ENCODE measurements around the gene CDC42EP4. TPM values are rescaled to one million over a fixed set of nuclear protein-coding genes. Genes with fewer than 3 reads are reported as not detected.

CDC42EP4 gene
- total RNA-seq, 1 donor from 2014 or later = 34.0 TPM

DNA sequence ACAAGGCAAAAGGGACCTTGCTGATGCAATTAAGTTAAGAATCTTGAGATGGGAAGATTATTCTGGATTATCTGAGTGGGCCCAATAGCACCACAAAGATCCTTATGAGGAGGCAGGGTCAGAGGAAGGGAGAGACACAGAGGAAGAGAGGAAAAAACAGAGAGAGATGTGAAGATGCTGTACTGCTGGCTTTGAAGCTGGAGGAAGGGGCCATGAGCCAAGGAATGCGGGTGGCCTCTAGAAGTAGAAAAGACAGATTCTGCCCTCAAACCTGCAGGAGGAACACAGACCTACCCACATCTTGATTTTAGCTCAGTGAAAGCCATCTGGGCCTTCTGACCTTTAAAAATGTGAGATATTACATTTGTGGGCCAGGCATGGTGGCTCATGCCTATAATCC lies 42.0 kb downstream of the CDC42EP4 start:
- TF ChIP-seq, protein P1, sequence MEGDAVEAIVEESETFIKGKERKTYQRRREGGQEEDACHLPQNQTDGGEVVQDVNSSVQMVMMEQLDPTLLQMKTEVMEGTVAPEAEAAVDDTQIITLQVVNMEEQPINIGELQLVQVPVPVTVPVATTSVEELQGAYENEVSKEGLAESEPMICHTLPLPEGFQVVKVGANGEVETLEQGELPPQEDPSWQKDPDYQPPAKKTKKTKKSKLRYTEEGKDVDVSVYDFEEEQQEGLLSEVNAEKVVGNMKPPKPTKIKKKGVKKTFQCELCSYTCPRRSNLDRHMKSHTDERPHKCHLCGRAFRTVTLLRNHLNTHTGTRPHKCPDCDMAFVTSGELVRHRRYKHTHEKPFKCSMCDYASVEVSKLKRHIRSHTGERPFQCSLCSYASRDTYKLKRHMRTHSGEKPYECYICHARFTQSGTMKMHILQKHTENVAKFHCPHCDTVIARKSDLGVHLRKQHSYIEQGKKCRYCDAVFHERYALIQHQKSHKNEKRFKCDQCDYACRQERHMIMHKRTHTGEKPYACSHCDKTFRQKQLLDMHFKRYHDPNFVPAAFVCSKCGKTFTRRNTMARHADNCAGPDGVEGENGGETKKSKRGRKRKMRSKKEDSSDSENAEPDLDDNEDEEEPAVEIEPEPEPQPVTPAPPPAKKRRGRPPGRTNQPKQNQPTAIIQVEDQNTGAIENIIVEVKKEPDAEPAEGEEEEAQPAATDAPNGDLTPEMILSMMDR (IDR thresholded peaks at IDR 0.05; ENCODE audit: borderline replicate concordance) = no peak
- H3K36me3 ChIP-seq = no peaks in the 10 kb centered on the region
- H3K9me3 ChIP-seq (replicated peaks) = no peaks in the 10 kb centered on the region
- intact Hi-C loops (cut with micrococcal nuclease) = no loop called here
- DNase-seq = no peak
- no peaks in the 10 kb centered on the region for H3K27me3 ChIP-seq (ENCODE audit: low read depth)
- no peak overlapping the region for H3K4me3 ChIP-seq
- no peak overlapping the region for H3K27ac ChIP-seq (replicated peaks)
- no peaks in the 10 kb centered on the region for H3K4me1 ChIP-seq

DNA sequence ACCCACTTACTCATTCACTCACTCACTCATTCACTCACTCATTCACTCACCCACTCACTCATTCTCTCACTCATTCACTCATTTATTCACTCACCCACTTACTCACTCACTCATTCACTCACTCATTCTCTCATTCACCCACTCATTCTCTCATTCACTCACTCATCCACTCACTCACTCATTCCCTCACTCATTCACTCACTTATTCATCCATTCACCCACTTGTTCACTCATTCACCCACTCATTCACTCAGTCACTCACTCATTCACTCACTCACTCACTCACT lies 42.5 kb downstream of the CDC42EP4 start:
- Histone ChIP-seq H3K27ac (replicated peaks) (no peak overlapping the region), H3K27me3 (ENCODE audit: low read depth) (no peaks in the 10 kb centered on the region), H3K4me1 (no peaks in the 10 kb centered on the region), H3K36me3 (no peaks in the 10 kb centered on the region), H3K4me3 (no peak overlapping the region), H3K9me3 (replicated peaks) (no peaks in the 10 kb centered on the region)
- no peak for DNase-seq
- intact Hi-C loops (cut with micrococcal nuclease) = no loop called here
- TF ChIP-seq, protein P1 (IDR thresholded peaks at IDR 0.05; ENCODE audit: borderline replicate concordance) = no peak

DNA sequence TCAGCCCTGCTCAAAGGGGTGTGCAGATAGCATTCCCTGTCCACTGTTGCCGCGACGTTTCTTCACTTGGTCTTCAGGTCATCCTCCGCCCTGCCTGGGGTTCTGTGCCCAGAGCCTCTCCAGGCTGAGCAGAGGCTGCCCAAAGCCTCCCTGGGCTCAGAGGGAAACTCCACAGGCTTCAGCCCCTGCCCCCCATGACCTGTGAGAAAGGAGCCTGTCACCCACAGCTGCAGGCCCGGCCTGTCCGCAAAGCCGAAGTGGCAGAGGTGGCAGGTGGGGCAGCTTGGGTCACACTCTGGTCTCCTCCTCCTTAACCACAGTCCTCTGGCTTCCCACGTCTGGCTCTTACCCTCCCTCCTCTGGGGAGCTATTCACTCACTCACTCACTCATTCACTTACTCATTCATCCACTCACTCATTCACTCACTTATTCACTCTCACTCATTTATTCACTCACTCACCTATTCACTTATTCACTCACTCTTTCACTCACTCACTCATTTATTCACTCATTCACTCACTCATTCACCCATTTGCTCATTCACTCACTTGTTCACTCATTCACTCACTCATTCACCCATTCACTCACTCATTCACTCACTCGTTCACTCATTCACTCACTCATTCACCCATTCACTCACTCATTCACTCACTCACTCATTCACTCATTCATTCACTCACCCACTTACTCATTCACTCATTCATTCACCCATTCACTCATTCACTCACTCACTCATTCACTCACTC lies 43.0 kb downstream of the CDC42EP4 start:
- no peaks in the 10 kb centered on the region for H3K27me3 ChIP-seq (ENCODE audit: low read depth)
- no peaks in the 10 kb centered on the region for H3K9me3 ChIP-seq (replicated peaks)
- H3K27ac ChIP-seq (replicated peaks) = no peak overlapping the region
- H3K36me3 ChIP-seq = no peaks in the 10 kb centered on the region
- intact Hi-C loops (cut with micrococcal nuclease) = no loop called here
- TF ChIP-seq, protein P1 (IDR thresholded peaks at IDR 0.05; ENCODE audit: borderline replicate concordance) = no peak
- H3K4me3 ChIP-seq = no peak overlapping the region
- DNase-seq = no peak
- no peaks in the 10 kb centered on the region for H3K4me1 ChIP-seq

DNA sequence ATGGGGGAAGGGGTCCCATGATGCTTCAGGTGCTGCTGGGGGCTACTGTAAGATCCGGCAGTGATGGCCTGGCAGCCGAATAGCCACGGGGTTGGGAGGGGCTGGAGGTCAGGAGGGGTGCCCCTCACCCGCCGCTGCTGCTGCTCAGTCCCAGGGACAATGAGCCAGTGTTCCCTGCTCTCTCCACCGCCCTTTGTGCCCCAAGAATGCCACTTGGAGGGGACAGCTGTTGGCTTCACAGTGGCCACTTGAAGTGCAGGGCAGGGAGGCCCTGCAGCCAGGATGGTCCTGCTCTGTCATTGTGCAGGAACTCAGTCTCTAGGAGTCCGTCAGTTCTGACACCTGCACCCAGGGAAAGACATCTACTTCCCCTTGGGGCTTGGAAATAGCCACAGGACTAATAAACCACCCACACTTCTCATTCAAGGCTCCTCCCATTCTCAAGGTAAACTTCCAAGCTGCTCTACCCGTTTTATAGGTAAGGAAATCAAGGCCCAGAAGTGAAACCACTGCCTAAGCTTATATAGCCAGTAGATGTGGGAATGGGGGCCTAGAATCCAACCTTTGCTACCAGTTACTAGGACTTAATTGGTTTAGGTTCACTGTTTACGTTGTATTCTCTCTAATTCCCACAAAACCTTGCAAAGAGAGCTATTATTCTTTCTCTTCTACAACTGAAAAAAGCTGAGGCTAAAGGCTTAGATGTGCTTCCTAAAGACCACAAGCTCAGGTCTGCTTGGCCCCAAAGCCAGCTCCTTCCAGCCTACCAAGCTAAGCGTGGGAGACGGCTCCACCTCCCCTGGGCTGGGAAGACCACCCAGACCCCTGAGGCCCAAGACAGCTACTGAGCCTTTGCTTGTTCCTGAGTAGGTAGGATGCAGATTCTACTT lies 43.9 kb downstream of the CDC42EP4 start:
- TF ChIP-seq, protein P1 (IDR thresholded peaks at IDR 0.05; ENCODE audit: borderline replicate concordance) = no peak
- Histone ChIP-seq H3K9me3 (replicated peaks) (no peaks in the 10 kb centered on the region), H3K4me3 (no peak overlapping the region), H3K27ac (replicated peaks) (no peak overlapping the region), H3K36me3 (no peaks in the 10 kb centered on the region), H3K4me1 (peaks cover 3% of the 10 kb centered on the region), H3K27me3 (ENCODE audit: low read depth) (no peaks in the 10 kb centered on the region)
- intact Hi-C loops (cut with micrococcal nuclease) = no loop called here
- DNase-seq = no peak

DNA sequence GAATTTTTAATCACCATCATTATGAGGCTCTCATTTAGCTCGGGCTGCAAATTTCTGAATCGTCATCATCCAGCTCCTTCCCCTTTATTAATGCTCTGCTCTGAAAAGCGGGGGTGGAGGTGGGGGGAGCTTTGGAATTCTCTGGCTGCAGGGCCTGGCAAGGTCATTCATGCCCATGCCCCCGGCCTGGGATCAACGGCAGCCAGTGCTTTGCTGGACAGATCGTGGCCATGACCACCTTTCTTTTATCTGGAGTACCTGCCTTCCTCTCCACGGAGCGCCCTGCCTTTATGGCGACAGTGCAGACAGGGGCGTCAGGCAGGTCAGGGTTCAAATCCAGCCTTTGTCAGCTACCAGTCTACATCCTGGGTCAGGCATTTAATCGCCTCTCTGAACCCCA lies 45.0 kb downstream of the CDC42EP4 start:
- intact Hi-C loops (cut with micrococcal nuclease) = no loop called here
- TF ChIP-seq, protein P1 (IDR thresholded peaks at IDR 0.05; ENCODE audit: borderline replicate concordance) = no peak
- no peaks in the 10 kb centered on the region for H3K36me3 ChIP-seq
- peaks cover 10% of the 10 kb centered on the region for H3K4me1 ChIP-seq
- no peak overlapping the region for H3K4me3 ChIP-seq
- no peak for DNase-seq
- H3K27me3 ChIP-seq (ENCODE audit: low read depth) = no peaks in the 10 kb centered on the region
- H3K9me3 ChIP-seq (replicated peaks) = no peaks in the 10 kb centered on the region
- no peak overlapping the region for H3K27ac ChIP-seq (replicated peaks)
